Fibroblast of lung (primary cell): ENCODE results near the gene UROC1. TPM values are rescaled to one million over a fixed set of nuclear protein-coding genes. Genes with fewer than 3 reads are reported as not detected.

ENCODE experiments used
- DNase-seq, 2 donors: peaks; one replicate each; pipeline versions ENCODE4 v3.0.0 to v3.0.0-alpha.2; 2010; ENCODE audit warnings: low read depth in 2 of 2
- H2AFZ ChIP-seq: 2 replicates; pipeline ENCODE4 v1.5.1; 2012; ENCODE audit warnings: low read length, control low read depth, inconsistent platforms
- H3K27ac ChIP-seq: 2 replicates; pipeline ENCODE4 v1.5.1; 2011; ENCODE audit warnings: low read length, control low read depth; ENCODE audit not compliant: insufficient read depth
- H3K27me3 ChIP-seq: 2 replicates; pipeline ENCODE4 v1.5.1; 2011; ENCODE audit warnings: mild to moderate bottlenecking, low read length; ENCODE audit not compliant: control insufficient read depth, insufficient read depth
- H3K36me3 ChIP-seq: 2 replicates; pipeline ENCODE4 v1.5.1; 2011; ENCODE audit warnings: low read length; ENCODE audit not compliant: control insufficient read depth, insufficient read depth
- H3K4me1 ChIP-seq: 2 replicates; pipeline ENCODE4 v1.5.1; 2011; ENCODE audit warnings: low read length; ENCODE audit not compliant: control insufficient read depth, insufficient read depth; ENCODE audit errors: extremely low read depth
- H3K4me2 ChIP-seq: 2 replicates; pipeline ENCODE4 v1.5.1; 2011; ENCODE audit warnings: low read length, control low read depth; ENCODE audit not compliant: insufficient read depth; ENCODE audit errors: extremely low read depth
- H3K4me3 ChIP-seq, 4 experiments: fragments of 200-600 bp in 1 of 4; sonication (generic) in 1 of 4; replicated peaks in 1 of 4; 2 replicates each; pipeline ENCODE4 v1.5.1; 2011 to 2016; ENCODE audit warnings: low read length in 4 of 4, low read depth in 3 of 4, mild to moderate bottlenecking in 3 of 4, control low read depth in 2 of 4, inconsistent platforms in 1 of 4, mixed read lengths in 1 of 4; ENCODE audit not compliant: insufficient read depth in 1 of 4; ENCODE audit errors: control extremely low read depth in 1 of 4
- H3K79me2 ChIP-seq: 2 replicates; pipeline ENCODE4 v1.5.1; 2012; ENCODE audit warnings: mild to moderate bottlenecking, low read length, inconsistent platforms; ENCODE audit not compliant: control insufficient read depth, insufficient read depth
- H3K9ac ChIP-seq: 2 replicates; pipeline ENCODE4 v1.5.1; 2011; ENCODE audit warnings: mild to moderate bottlenecking, low read length, control low read depth; ENCODE audit not compliant: insufficient read depth
- H3K9me3 ChIP-seq: 2 replicates; pipeline ENCODE4 v1.5.1; 2012; ENCODE audit warnings: low read depth, low read length; ENCODE audit not compliant: control insufficient read depth, insufficient read depth
- H4K20me1 ChIP-seq: 2 replicates; pipeline ENCODE4 v1.5.1; 2011; ENCODE audit warnings: low read length; ENCODE audit not compliant: control insufficient read depth, insufficient read depth; ENCODE audit errors: extremely low read depth
- EZH2 ChIP-seq: IDR thresholded peaks from 2 replicates; pipeline ENCODE4 v1.5.1; 2012; ENCODE audit warnings: low read length, control low read depth, mild to moderate bottlenecking; ENCODE audit errors: missing control alignments
- polyA plus RNA-seq, 2 donors: library from polyadenylated mRNA; depleted of rRNA in 1 of 2; stranded (reverse) in 1 of 2; unstranded in 1 of 2; fragments of >200 nt; gene quantifications; 2 replicates each; pipeline ENCODE4 v1.2.1, GENCODE V29; 2011 to 2012; ENCODE audit warnings: missing spikeins in 1 of 2
- total RNA-seq: library from RNA; depleted of rRNA; stranded (reverse); fragments of >200 nt; gene quantifications from 2 replicates; pipeline ENCODE4 v1.2.1, GENCODE V29; 2014
- TF ChIP-seq, protein P1 (sequence below), 2 donors: IDR thresholded peaks in 1 of 2; conservative IDR thresholded peaks in 1 of 2; 1 replicate in 1 of 2; 2 replicates in 1 of 2; pipeline ENCODE4 v1.5.1; 2011 to 2012; ENCODE audit warnings: low read length in 2 of 2, control low read depth in 1 of 2, inconsistent platforms in 1 of 2, low read depth in 1 of 2, mild to moderate bottlenecking in 1 of 2

The UROC1 gene
- total and polyA plus RNA-seq, 2 donors (not counting 1 experiment from before 2014, with no cell fraction given), result not detected

- no peak for DNase-seq
- Histone ChIP-seq H3K27ac (no peak overlapping the region), H3K4me1 (no peaks in the 10 kb centered on the region), H2AFZ (no peak overlapping the region), H3K79me2 (no peaks in the 10 kb centered on the region), H3K4me2 (no peak overlapping the region), H3K36me3 (no peaks in the 10 kb centered on the region), H3K4me3 (no peak overlapping the region), H3K9ac (no peak overlapping the region), H3K9me3 (no peaks in the 10 kb centered on the region), H3K27me3 (peaks cover 3% of the 10 kb centered on the region), H4K20me1 (no peaks in the 10 kb centered on the region)
- TF ChIP-seq, protein P1, sequence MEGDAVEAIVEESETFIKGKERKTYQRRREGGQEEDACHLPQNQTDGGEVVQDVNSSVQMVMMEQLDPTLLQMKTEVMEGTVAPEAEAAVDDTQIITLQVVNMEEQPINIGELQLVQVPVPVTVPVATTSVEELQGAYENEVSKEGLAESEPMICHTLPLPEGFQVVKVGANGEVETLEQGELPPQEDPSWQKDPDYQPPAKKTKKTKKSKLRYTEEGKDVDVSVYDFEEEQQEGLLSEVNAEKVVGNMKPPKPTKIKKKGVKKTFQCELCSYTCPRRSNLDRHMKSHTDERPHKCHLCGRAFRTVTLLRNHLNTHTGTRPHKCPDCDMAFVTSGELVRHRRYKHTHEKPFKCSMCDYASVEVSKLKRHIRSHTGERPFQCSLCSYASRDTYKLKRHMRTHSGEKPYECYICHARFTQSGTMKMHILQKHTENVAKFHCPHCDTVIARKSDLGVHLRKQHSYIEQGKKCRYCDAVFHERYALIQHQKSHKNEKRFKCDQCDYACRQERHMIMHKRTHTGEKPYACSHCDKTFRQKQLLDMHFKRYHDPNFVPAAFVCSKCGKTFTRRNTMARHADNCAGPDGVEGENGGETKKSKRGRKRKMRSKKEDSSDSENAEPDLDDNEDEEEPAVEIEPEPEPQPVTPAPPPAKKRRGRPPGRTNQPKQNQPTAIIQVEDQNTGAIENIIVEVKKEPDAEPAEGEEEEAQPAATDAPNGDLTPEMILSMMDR (conservative IDR thresholded peaks at IDR 0.05 in 1 of 2, IDR thresholded peaks at IDR 0.05 in 1 of 2; ENCODE audit: low read depth in 1 of 2, low read length in 2 of 2), result no peak
Measured at GRCh38 chr3:126553284-126554084, 35.9 kb upstream of the UROC1 start.

GRCh38 chr3:126552688-126553283, 35.2 kb upstream of the UROC1 start:
- H3K27ac ChIP-seq, result no peak overlapping the region
- no peaks in the 10 kb centered on the region for H4K20me1 ChIP-seq
- H3K4me2 ChIP-seq, result no peak overlapping the region
- no peaks in the 10 kb centered on the region for H3K4me1 ChIP-seq
- no peak overlapping the region for H3K9ac ChIP-seq
- H3K79me2 ChIP-seq, result no peaks in the 10 kb centered on the region
- H3K9me3 ChIP-seq, result no peaks in the 10 kb centered on the region
- H3K27me3 ChIP-seq, result peaks cover 5% of the 10 kb centered on the region
- H2AFZ ChIP-seq, result no peak overlapping the region
- no peak overlapping the region for H3K4me3 ChIP-seq
- TF ChIP-seq EZH2, result no peak
- TF ChIP-seq, protein P1 (conservative IDR thresholded peaks at IDR 0.05 in 1 of 2, IDR thresholded peaks at IDR 0.05 in 1 of 2; ENCODE audit: low read depth in 1 of 2, low read length in 2 of 2), result no peak
- DNase-seq, result no peak
- H3K36me3 ChIP-seq, result no peaks in the 10 kb centered on the region

- Histone ChIP-seq H4K20me1 (no peaks in the 10 kb centered on the region), H3K79me2 (no peaks in the 10 kb centered on the region), H3K4me3 (no peak overlapping the region), H3K27ac (no peak overlapping the region), H3K4me1 (no peaks in the 10 kb centered on the region), H3K4me2 (no peak overlapping the region), H3K36me3 (no peaks in the 10 kb centered on the region), H3K27me3 (peaks cover 12% of the 10 kb centered on the region), H3K9me3 (no peaks in the 10 kb centered on the region), H2AFZ (no peak overlapping the region), H3K9ac (no peak overlapping the region)
- TF ChIP-seq EZH2, result no peak
- TF ChIP-seq, protein P1 (conservative IDR thresholded peaks at IDR 0.05 in 1 of 2, IDR thresholded peaks at IDR 0.05 in 1 of 2; ENCODE audit: low read depth in 1 of 2, low read length in 2 of 2), result no peak
- DNase-seq, result no peak
Measured at GRCh38 chr3:126551839-126552687, 34.5 kb upstream of the UROC1 start.
